ENCODE results near the gene PLIN1.

GRCh38 chr15:89673165-89673512 is 6.0 kb downstream of the PLIN1 start:
- TF ChIP-seq POLR2A (IDR thresholded peaks at IDR 0.05; ENCODE audit: low read depth, low read length) (no peak), CTCF (IDR thresholded peaks at IDR 0.05; ENCODE audit: extremely low read depth in 1 of 2, insufficient read depth in 1 of 2, low read depth in 1 of 2, low read length in 2 of 2) (peak; percentile 51 to 79), POLR2AphosphoS5 (IDR thresholded peaks at IDR 0.05; ENCODE audit: insufficient read depth, low read depth, low read length) (no peak), EZH2 (IDR thresholded peaks at IDR 0.05; ENCODE audit: borderline replicate concordance, low read depth, low read length, severe bottlenecking) (no peak), MYC (IDR thresholded peaks at IDR 0.05; ENCODE audit: low read depth, low read length) (no peak), MAX (IDR thresholded peaks at IDR 0.05; ENCODE audit: insufficient read depth, insufficient read length) (no peak), FOS (IDR thresholded peaks at IDR 0.05; ENCODE audit: borderline replicate concordance, insufficient read depth, low read length) (no peak), JUN (IDR thresholded peaks at IDR 0.05; ENCODE audit: borderline replicate concordance, insufficient read depth, insufficient read length, low read depth) (no peak), GATA2 (IDR thresholded peaks at IDR 0.05; ENCODE audit: insufficient read depth, insufficient read length, low read depth, low read length) (no peak)

Data from endothelial cell of umbilical vein (primary cell).